HEK293T (cell line): ENCODE measurements around the gene CORO6.

ENCODE experiments used
- CTCF ChIA-PET: fragments of 350-600 bp; formaldehyde crosslinking; extraction: SDS; loops from one replicate; lab custom pipeline; 2021; ENCODE audit warnings: antibody characterized with exemption, inconsistent platforms; lab: Yijun Ruan, JAX
- POLR2A ChIA-PET: fragments of 350-600 bp; formaldehyde crosslinking; extraction: SDS; loops from one replicate; lab custom pipeline; 2020; ENCODE audit warnings: antibody characterized with exemption, inconsistent platforms; lab: Yijun Ruan, JAX
- DNase-seq: peaks from one replicate; pipeline ENCODE4 v3.0.0; 2012; ENCODE audit warnings: mixed read lengths; ENCODE audit errors: extremely low spot score
- ARNT ChIP-seq: fragments of 450-650 bp; IDR thresholded peaks from 2 replicates; pipeline ENCODE4 v1.6.1; 2017; ENCODE audit warnings: mild to moderate bottlenecking
- BHLHE40 ChIP-seq: fragments of 450-650 bp; IDR thresholded peaks from 2 replicates; pipeline ENCODE4 v1.6.1; 2016; ENCODE audit warnings: mild to moderate bottlenecking, moderate library complexity, borderline replicate concordance
- CTBP1 ChIP-seq: fragments of 450-650 bp; IDR thresholded peaks from 2 replicates; pipeline ENCODE4 v1.6.1; 2016; ENCODE audit warnings: borderline replicate concordance
- ELF4 ChIP-seq: fragments of 450-650 bp; IDR thresholded peaks from 2 replicates; pipeline ENCODE4 v1.6.1; 2017; ENCODE audit warnings: antibody characterized with exemption
- FOXA1 ChIP-seq: fragments of 450-650 bp; IDR thresholded peaks from 2 replicates; pipeline ENCODE4 v1.6.1; 2016; ENCODE audit warnings: mild to moderate bottlenecking
- FOXK2 ChIP-seq: fragments of 450-650 bp; IDR thresholded peaks from 2 replicates; pipeline ENCODE4 v1.6.1; 2016; ENCODE audit warnings: mild to moderate bottlenecking
- FOXM1 ChIP-seq: fragments of 450-650 bp; IDR thresholded peaks from 2 replicates; pipeline ENCODE4 v1.6.1; 2017; ENCODE audit warnings: mild to moderate bottlenecking, borderline replicate concordance
- HDGF ChIP-seq: fragments of 450-650 bp; IDR thresholded peaks from 2 replicates; pipeline ENCODE4 v1.6.1; 2017; ENCODE audit warnings: antibody characterized with exemption, borderline replicate concordance
- L3MBTL2 ChIP-seq: fragments of 450-650 bp; conservative IDR thresholded peaks from 2 replicates; pipeline ENCODE4 v1.6.1; 2016; ENCODE audit warnings: mild to moderate bottlenecking
- LEF1 ChIP-seq: fragments of 450-650 bp; IDR thresholded peaks from 2 replicates; pipeline ENCODE4 v1.6.1; 2017; ENCODE audit warnings: mild to moderate bottlenecking, borderline replicate concordance
- NFRKB ChIP-seq: fragments of 450-650 bp; IDR thresholded peaks from 2 replicates; pipeline ENCODE4 v1.6.1; 2016; ENCODE audit warnings: mild to moderate bottlenecking, moderate library complexity
- SP1 ChIP-seq: fragments of 450-650 bp; IDR thresholded peaks from 2 replicates; pipeline ENCODE4 v1.6.1; 2017
- SUZ12 ChIP-seq: fragments of 450-650 bp; IDR thresholded peaks from 2 replicates; pipeline ENCODE4 v1.6.1; 2016; ENCODE audit warnings: mild to moderate bottlenecking
- TARDBP ChIP-seq: fragments of 450-650 bp; IDR thresholded peaks from 2 replicates; pipeline ENCODE4 v1.6.1; 2016
- ZNF384 ChIP-seq: fragments of 450-650 bp; IDR thresholded peaks from 2 replicates; pipeline ENCODE4 v1.6.1; 2016
- TF ChIP-seq, protein P1 (sequence below): fragments of 450-650 bp; IDR thresholded peaks from 2 replicates; pipeline ENCODE4 v1.6.1; 2016

Gene CORO6

DNA sequence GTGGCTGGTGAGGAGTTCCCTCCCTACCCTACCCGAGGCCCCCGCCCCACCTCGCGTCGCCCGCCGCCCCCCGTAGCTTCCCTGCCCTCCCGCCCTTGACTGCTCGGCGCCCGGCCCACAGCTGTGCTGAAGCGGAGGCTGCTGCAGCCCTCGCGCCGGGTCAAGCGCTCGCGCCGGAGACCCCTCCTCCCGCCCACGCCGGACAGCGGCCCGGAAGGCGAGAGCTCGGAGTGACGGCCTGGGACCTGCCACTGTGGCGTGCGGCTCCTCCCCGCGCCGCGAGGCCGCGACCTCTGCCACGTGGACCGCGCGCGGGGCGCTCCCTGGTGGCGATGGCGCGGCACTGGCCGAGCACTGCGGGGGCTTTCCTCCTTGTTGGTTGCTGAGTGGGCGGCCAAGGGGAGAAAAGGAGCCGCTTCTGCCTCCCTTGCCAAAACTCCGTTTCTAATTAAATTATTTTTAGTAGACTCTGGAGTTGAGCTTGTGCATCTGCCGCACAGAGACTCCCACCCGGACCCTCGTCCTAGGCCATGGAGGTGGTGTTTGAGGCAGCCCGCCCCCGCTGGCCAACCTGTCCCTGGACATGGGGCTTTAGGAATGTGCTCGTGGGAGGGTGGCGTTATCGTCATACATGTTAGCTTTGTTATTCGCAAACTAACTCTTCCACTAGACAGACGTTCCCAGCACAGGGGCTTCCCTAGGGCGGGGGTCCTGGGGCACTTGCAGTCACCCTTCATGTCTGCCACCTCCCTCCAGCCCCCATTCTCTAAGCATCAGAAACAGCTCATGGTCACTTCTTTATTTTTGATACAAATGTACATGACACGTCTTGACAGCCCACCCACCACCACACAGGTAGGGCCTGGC lies 49.8 kb downstream of the CORO6 start:
- POLR2A ChIA-PET = interaction anchor here (1.1 kb wide), 1 partner anchor 19 kb away, joined by 3 read pairs; no protein-coding TSS in a partner anchor
- no peak for DNase-seq

DNA sequence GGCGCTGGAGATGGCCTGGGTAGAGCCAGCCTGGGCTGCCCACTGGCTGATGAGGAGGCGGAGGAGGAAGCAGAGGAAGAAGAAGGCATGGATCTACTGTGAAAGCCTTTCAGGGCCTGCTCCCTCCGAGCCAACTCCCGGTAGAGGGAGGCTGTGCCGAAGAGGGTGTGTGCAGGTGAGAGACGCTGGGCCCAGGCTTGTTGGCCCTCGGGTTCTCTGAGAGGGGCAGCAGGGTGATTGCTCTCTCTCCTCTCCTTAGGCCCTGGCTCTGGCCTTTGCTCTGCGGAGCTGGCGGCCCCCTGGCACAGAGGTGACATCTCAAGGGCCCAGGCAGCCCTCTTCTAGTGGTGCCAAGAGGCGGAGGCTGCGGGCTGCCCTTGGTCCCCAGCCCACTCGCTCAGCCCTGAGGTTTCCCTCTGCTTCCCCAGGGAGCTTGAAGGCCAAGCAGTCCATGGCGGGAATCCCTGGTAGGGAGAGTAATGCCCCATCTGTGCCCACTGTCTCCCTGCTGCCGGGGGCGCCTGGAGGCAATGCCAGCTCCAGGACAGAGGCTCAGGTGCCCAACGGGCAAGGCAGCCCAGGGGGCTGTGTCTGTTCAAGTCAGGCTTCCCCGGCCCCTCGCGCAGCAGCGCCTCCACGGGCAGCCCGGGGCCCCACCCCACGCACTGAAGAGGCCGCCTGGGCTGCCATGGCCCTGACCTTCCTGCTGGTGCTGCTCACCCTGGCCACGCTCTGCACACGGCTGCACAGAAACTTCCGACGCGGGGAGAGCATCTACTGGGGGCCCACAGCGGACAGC lies 50.6 kb downstream of the CORO6 start:
- ChIA-PET POLR2A (interaction anchor here (0.8 to 4.6 kb wide), 2 partner anchors 9 to 20 kb away, joined by 3 to 32 read pairs; partner anchors contain the start of gene ANKRD13B), CTCF (interaction anchor here (0.7 to 1.4 kb wide), 2 partner anchors 45 to 64 kb away, joined by 3 read pairs; no protein-coding TSS in a partner anchor)
- TF ChIP-seq SUZ12 (no peak), NFRKB (no peak), ARNT (no peak)
- TF ChIP-seq, protein P1, sequence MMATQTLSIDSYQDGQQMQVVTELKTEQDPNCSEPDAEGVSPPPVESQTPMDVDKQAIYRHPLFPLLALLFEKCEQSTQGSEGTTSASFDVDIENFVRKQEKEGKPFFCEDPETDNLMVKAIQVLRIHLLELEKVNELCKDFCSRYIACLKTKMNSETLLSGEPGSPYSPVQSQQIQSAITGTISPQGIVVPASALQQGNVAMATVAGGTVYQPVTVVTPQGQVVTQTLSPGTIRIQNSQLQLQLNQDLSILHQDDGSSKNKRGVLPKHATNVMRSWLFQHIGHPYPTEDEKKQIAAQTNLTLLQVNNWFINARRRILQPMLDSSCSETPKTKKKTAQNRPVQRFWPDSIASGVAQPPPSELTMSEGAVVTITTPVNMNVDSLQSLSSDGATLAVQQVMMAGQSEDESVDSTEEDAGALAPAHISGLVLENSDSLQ = no peak
- DNase-seq = no peak

More for the DNA sequence above, 49.8 kb downstream of the CORO6 start:
- CTCF ChIA-PET = interaction anchor here (2.1 kb wide), 1 partner anchor 20 kb away, joined by 7 read pairs; the partner anchor contains the start of gene ANKRD13B
- TF ChIP-seq ARNT = no peak

DNA sequence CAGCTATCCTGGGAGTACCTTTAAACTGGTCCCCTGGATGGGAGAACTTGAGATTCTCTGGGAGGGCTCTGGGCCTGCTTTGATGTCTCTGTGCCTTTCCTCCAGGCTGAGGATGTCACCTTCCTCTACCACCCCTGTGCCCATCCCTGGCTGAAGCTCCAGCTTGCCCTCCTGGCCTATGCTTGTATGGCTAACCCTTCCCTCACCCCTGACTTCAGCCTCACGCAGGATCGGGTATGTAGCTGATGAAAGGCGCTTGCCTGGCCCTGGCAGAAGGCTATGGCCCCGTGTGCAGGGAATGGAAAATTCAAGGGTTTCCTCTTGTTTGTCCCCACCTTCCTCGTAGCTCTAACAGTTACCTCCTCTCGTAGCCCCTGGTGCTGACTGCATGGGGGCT lies 51.2 kb downstream of the CORO6 start:
- no peak for DNase-seq
- POLR2A ChIA-PET = interaction anchor here (0.8 to 4.6 kb wide), 2 partner anchors 10 to 20 kb away, joined by 3 to 32 read pairs; partner anchors contain the start of gene ANKRD13B
- CTCF ChIA-PET = interaction anchor here (0.7 to 1.4 kb wide), 2 partner anchors 46 to 63 kb away, joined by 3 read pairs; no protein-coding TSS in a partner anchor
- TF ChIP-seq ARNT = no peak

DNA sequence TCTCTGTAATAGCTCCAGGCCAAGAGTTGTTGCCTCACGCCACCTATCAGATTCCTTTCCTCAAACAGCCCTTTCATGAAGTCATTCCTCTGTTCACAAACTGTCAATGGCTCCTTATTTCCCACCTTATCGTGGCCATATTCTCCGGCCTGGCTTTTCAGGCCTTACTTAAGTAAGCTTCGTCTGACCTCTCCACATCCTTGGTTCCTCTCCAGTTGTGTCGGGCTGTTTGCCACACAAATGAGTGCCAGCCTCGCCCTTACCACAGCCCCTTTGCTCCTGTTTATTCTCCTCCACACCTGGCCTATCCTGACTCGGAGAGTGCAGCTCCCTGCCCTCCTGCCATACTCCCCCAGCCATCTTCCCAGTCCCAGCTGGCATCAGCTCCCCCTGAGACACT lies 52.2 kb downstream of the CORO6 start:
- no peak for DNase-seq
- TF ChIP-seq SUZ12 (no peak), ARNT (no peak), HDGF (no peak), CTBP1 (no peak), ZNF384 (no peak), SP1 (no peak), LEF1 (no peak), FOXK2 (no peak), FOXM1 (no peak), FOXA1 (no peak), ELF4 (no peak), L3MBTL2 (no peak), BHLHE40 (no peak), TARDBP (no peak)
- TF ChIP-seq, protein P1 = no peak
- ChIA-PET CTCF (interaction anchor here (0.6 to 1.7 kb wide), 3 partner anchors 47 to 280 kb away, joined by 3 to 5 read pairs (median 5); no protein-coding TSS in a partner anchor), POLR2A (interaction anchor here (0.7 to 4.6 kb wide), 5 partner anchors 11 to 1379 kb away, joined by 3 to 32 read pairs (median 7); partner anchors contain the start of genes ANKRD13B and TAOK1)

DNA sequence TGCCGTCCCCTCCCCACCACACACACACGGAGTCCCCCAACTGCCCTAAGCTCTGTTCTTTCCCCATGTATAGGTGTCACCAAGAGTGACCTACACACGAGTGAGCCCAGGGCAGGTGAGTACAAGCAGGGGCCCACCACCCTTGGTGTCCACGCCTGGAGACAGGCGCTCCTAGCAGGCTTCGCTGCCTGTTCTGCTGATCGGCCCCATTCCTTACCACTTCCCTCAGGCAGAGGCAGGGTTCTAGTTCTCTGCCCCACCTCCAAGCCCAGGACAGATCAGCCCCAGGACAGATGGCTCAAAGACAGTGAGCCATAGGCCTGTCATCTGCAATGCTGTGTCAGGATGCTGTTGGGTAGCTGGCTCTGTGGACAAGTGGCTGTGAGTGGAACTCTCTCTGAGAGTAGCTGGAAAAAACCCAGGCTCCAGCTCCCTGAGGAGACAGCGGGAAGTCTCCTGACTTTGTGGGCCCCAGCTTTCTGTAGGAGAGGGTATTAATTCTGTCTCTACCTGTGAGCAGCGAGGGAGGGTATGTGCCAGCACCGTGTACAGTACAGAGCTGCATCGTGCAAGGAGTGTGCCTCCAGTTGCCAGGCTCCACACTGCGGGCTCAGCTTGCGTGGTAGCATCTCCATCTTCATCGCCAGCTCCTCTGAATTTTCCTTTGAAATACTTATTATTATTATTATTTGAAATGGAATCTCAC lies 53.3 kb downstream of the CORO6 start:
- DNase-seq = no peak
- CTCF ChIA-PET = interaction anchor here (0.6 to 1.7 kb wide), 3 partner anchors 11 to 312 kb away, joined by 4 to 5 read pairs (median 4); no protein-coding TSS in a partner anchor
- TF ChIP-seq HDGF (no peak), SP1 (no peak), ELF4 (no peak), ZNF384 (no peak), NFRKB (no peak), BHLHE40 (no peak), TARDBP (no peak), ARNT (no peak), FOXK2 (no peak), L3MBTL2 (no peak), FOXM1 (no peak), CTBP1 (no peak), SUZ12 (no peak), FOXA1 (no peak), LEF1 (no peak)
- TF ChIP-seq, protein P1 = no peak

More for the DNA sequence above, 53.3 kb downstream of the CORO6 start:
- POLR2A ChIA-PET = interaction anchor here (0.8 to 4.6 kb wide), 7 partner anchors 10 to 429 kb away, joined by 3 to 32 read pairs (median 5); partner anchors contain the start of genes ANKRD13B and TAOK1
